WTC11 (cell line): ENCODE data around the gene ZNF628.

Experiments used
- CTCF ChIP-seq: fragments of 200-600 bp; IDR thresholded peaks from 2 replicates; pipeline ENCODE4 v1.8.0; 2022; ENCODE audit warnings: antibody characterized with exemption
- JUN ChIP-seq: sonication (generic); formaldehyde crosslinking; IDR thresholded peaks from 2 replicates; pipeline ENCODE4 v1.8.0; 2023; ENCODE audit warnings: mild to moderate bottlenecking, missing genetic modification reagents
- MAX ChIP-seq: sonication (generic); formaldehyde crosslinking; IDR thresholded peaks from 2 replicates; pipeline ENCODE4 v1.8.0; 2022; ENCODE audit warnings: mild to moderate bottlenecking, missing genetic modification reagents
- NFE2L1 ChIP-seq: sonication (generic); formaldehyde crosslinking; IDR thresholded peaks from 2 replicates; pipeline ENCODE4 v1.8.1; 2023; ENCODE audit warnings: missing genetic modification reagents
- NR1H2 ChIP-seq: sonication (generic); formaldehyde crosslinking; IDR thresholded peaks from 2 replicates; pipeline ENCODE4 v1.9.0; 2021; ENCODE audit warnings: mild to moderate bottlenecking, moderate library complexity, missing genetic modification reagents
- SP1 ChIP-seq: sonication (generic); formaldehyde crosslinking; conservative IDR thresholded peaks from 2 replicates; pipeline ENCODE4 v1.8.1; 2022; ENCODE audit warnings: missing genetic modification reagents

- no peak for TF ChIP-seq SP1 (CRISPR knock-in tag)
- TF ChIP-seq CTCF: no peak
- TF ChIP-seq JUN (CRISPR knock-in tag): no peak
- TF ChIP-seq NR1H2 (CRISPR knock-in tag): no peak
- TF ChIP-seq NFE2L1 (CRISPR knock-in tag): no peak
- TF ChIP-seq MAX (CRISPR knock-in tag): no peak
Measured at GRCh38 chr19:55455576-55456235, 20.7 kb upstream of the ZNF628 start.
